ENCODE data around the gene OASL.

OASL gene

DNA sequence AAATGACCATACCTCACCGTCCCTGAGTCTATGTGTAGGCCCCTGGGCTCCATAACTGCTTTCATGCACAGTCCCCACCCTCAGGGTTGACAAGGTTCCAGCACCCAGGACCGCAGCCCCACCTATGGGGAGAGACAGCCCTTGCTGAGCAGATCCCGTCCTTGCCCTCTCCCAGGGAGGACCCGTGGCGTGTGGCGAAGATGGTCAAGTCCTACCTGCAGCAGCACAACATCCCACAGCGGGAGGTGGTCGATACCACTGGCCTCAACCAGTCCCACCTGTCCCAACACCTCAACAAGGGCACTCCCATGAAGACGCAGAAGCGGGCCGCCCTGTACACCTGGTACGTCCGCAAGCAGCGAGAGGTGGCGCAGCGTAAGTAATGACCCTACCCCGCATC, 50.4 kb downstream of the OASL start:
- no peak for DNase-seq

DNA sequence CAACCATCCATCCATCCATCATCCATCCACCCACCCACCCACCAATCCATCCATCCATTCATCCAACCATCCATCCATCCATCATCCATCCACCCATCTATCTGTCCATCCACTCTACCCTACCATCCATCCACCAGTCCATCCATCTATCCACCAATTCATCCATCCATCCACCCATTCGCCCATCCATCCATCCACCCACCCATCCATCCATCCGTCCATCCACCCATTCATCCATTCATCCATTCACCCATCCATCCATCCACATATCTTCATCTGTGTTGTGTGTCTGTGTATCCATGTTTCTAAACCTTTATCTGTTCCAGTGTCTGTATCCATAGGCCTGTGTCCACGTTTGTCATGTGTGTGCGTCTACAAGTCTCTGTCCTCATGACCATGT, 50.8 kb downstream of the OASL start:
- DNase-seq: no peak

DNA sequence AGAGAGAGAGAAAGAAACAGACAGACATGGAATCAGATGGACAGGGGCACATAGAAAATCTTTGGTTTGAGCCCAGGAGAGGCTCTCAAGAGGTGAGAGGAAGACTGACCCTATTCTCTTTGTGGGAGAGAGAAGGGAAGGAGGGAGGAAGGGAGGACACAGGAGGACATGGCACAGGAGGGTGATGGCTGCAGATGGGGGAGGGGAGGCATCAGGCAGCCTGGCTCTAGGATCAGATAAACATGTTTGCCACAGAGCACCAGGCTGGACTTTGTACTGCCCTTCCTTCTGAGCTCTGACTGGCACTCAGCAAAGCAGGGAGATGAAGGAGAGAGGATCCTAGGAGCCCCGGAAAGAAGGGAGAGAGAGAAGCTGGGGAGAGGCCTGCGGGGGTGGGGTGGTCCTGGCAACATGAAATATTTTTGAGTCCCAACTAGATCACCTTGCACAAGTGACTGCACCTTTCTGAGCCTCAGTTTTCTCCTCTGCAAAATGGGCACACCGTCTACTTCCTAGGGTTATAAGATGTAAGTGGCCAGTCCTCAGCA, 54.6 kb downstream of the OASL start:
- DNase-seq: no peak

DNA sequence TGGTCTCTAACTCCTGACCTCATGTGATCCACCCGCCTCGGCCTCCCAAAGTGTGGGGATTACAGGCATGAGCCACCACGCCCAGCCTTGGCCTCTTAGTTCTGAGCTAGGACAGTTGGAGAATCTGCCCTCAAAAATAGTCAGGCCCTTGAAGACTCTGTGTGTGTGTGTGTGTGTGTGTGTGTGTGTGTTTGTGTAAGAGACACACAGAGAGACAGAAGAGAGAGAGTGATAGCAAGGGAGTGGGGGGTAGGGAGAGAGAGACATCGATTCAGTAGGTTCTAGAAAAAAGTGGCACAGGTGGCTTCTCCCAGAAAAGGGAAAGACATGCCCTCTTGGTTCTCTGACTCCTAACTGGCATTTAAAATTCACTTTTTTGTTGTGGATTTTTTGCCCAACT, 55.3 kb downstream of the OASL start:
- no peak for DNase-seq

DNA sequence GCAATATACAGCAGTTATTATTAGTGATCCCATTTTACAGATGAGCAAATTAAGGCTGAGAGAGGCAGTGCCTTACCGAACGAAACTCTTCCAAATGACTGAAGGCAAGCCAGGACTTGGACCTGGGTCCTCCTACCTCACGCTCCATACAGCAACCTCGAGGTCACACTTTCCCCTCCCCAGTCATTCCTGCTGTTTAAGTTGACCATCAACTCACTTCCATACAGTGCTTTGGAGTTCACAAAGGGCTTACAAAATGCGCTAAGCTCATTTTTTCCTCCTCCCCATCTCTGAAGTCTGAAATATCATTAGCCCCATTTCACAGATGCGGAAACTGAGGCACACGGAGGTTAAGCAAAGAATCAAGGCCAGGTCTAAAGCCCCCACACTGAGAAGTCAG, 56.4 kb downstream of the OASL start:
- no peak for DNase-seq

DNA sequence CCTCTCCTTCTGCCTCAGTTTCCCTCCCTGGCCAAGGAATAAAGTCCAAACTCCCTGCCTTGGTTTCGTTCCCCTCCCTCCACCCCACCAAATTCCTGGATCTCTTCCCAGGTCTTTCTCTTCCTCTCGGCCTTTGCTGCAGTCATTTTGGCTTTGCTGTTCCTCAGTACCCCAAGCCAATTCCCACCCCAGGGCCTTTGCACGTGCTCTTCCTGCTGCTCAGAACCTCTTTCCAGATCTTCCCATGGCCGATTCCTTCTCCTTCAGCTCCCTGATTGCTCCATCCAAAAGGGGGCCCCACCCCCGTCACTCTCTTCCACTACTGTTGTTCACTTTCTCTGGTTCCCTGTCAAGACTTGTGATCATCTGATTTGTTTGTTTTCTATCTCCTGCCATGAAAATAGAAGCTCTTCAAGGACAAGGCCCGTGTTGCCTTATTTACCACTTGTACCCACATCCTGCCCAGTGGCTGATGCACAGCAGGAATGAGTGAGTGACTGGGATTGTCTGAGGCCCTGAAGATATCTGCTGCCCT, 57.6 kb downstream of the OASL start:
- no peak for DNase-seq

DNA sequence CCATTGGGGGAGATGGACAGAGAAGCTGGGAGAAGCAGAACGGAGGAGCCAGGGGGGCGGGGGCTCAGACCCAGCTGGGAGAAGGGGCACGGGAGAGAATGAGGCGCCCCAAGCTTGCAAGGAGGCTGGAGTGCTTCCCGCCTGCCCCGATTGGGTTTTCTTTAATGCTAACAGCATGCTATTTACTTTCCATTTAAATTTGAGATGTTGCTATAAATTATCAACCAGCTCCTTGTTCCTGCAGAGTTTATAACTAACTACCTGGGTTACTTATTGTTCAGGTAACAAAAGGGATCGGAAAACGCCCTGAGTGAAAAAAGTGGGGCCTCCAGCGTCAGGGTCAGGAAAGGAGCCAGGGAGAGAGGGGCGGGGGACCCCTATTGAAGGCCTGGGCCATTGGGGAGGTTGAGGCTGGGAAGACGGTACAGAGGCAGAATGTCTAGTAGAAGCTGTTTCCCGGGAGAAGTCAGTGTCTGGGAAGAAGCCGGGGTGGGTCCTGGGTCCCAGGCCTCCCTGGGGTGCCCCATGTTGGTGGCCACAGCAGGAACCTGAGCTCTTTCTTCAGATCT, 58.2 kb downstream of the OASL start:
- DNase-seq: no peak

DNA sequence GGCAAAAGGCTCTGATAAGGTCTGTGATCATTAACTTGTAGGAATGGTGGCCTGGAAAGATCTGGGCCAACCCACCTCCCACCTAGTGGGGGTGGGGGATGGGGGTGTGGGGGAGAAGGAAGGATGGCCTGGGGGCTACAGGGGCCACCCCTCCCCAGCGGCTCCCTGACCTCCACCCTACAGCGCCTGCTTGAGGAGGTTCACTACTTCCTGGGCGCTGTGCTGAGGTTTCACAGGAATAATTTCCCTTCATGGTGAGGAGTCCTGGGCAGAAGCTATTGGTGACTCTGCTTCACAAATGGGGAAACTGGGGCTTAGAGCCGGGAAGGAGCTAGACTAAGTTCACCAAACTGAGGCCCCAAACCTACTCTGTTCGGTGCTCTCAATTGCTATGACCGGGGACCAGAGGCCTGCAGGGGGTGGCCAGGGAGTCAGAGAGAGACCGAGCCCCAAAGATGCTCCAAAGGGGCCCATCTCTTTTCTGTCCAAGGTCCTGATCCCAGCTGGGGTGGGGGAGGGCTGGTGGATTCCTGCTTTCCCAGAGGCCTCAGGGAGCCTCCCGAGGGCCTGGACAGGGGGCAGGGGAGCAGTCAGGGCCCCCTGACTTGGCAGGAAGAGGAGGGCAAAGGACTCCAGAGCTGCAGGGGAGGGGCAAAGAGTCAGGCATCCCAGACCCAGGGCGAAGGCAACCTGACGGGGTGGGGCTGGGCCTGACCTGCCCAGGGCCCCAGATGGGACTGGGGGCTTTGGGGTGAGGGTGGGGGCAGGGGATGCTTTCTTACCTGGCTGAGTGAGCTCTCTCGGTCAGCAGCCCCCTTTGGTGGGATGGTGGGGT, 59.0 kb downstream of the OASL start:
- DNase-seq: no peak

DNA sequence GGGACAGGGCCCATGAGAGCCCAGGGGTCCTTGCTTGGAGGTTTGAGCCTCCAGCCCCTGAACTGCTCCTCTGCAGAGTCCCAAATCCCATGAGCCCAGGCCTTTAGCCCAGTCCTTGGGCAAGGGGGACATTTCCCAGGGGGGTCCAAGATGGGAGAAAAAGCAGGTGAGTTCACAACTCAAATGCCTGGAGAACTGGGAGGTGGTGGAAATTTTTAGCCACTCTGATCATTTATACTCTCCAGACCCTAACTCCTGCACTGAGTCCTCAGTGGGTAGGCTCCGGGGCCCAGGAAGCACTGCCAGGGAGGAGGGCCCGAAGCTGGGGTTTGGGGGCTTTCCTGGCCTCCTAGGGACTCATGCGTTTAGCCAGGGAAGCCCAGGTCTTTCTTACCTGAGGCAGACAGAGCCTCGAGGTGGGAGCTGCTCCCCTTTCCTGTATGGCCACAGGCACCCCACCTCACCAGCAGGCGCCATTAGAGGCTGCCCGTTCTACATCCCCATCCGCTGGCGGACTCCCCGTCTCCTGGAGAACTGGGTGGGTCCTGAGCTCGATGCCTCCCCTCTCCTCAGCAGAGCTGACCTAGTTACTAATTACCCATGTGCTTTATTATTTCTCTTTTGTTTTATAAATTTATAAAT, 59.7 kb downstream of the OASL start:
- no peak for DNase-seq

DNA sequence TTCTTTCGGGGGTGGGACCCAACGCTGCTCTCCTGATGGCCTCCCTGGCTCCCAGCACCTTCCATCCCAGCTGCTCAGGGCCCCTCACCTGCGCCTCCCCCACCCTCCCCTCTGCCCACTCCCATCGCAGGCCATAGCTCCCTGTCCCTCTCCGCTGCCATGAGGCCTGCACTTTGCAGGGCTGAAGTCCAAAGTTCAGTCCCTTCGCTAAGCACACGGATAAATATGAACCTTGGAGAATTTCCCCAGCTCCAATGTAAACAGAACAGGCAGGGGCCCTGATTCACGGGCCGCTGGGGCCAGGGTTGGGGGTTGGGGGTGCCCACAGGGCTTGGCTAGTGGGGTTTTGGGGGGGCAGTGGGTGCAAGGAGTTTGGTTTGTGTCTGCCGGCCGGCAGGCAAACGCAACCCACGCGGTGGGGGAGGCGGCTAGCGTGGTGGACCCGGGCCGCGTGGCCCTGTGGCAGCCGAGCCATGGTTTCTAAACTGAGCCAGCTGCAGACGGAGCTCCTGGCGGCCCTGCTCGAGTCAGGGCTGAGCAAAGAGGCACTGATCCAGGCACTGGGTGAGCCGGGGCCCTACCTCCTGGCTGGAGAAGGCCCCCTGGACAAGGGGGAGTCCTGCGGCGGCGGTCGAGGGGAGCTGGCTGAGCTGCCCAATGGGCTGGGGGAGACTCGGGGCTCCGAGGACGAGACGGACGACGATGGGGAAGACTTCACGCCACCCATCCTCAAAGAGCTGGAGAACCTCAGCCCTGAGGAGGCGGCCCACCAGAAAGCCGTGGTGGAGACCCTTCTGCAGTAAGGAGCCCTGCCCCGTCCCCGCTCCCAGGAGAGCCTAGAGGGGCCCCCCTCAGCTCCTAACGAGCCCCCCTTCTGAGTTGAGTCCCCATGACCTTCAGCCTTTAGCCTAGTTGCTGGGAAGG, 60.5 kb downstream of the OASL start, which contains the start of gene HNF1A:
TSS of gene HNF1A (plus strand) at position 248 of the 924 bp plus-strand sequence. CDS start at position 474, 226 bp downstream.
- no peak for DNase-seq

DNA sequence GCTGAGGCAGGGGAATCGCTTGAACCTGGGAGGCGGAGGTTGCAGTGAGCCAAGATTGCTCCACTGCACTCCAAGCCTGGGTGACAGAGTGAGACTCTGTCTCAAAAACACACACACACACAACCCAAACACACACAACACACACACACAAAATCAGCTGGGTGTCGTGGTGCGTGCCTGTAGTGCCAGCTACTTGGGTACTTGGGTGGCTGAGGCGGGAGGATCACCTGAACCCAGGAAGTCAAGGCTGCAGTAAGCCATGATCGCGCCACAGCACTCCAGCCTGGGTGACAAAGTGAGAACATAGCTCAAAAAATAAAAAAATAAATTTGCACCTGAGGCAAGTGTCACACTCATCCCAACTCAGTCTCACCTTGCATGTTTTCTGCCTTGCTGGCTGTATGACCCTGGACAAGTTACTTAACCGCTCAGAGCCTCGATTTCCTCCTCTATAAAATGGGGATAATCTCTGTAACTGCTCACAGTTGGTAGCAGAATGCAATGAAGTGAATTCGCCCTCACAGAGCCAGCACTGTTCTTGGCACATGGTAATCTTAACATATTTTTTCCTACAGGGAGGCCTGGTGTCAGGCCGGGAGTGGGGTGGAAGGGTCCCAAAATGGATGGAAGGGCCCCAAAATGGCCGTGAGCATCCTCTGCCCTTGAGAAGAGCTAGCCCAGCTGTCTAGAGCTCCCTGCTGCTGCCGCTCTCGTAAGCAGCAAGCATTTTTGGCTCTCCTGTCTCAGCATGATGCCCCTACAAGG, 61.3 kb downstream of the OASL start:
- no peak for DNase-seq

DNA sequence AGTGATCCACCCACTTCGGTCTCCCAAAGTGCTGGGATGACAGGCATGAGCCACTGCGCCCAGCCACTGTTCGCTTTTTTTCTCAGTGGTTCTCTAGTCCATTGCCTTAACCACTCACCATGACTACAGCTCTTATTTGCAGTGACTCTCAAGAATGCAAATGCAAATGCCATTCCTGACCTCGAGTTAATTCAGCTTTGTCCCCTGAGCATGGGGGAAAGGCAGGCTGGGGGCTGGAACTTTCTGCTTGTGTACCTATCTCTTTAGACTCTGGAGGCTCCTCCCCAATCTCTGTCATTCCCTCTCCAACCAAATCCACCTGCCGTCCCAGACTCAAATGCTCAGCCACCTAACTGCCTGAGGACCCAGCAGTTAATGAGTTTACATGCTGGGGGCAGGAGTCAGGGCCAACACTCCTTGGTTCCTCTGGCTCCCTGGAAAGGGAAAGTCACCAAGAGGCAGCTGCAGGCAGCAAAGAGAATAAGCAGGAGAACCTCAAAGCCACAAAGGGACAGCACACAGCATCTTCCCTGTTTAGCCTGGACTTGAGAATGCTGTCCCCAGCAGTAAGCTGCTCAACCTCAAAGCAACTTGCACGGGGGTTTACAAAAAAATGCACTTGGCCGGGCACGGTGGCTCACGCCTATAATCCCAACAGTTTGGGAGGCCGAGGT, 66.0 kb downstream of the OASL start:
- no peak for DNase-seq

DNA sequence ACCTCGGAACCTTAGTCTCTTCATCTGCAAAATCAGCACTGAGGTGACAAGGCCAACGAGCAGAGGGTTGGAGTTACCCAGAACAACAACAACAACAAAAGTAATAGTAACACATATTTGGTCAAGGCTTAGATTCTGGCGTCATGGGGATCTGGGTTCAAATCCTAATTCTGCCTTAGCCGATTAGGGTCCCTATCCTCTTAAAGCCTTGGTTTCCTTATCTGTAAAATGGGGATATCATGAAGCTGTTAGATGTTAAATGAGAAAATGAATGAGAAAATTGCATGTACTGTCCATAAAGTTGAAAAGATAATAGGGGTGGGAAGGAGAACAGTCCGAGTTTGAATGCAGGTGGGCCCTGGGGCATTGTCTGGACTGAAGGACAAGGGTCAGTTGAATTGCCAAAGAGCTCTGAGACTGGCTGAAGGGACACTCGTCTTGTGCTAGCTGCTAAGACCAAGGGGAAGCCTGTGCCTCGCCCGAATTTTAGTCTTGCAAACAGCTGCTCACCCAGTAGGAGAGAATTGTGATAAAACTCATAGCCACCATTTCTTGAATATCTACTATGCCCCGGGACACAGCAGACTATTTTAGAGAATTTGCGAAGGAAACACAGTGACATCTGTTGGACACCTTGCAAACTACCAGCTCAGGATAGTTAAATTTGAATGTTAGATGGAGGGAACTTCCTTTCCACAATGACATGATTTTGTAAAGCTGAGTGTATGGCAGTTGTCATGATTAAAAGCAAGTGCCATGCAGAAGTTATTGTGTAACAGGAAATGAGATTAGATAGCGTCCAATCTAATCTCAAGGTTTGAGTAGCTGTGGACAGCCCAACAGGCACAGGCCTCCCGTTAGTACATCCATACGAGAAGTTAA, 67.5 kb downstream of the OASL start:
- no peak for DNase-seq

DNA sequence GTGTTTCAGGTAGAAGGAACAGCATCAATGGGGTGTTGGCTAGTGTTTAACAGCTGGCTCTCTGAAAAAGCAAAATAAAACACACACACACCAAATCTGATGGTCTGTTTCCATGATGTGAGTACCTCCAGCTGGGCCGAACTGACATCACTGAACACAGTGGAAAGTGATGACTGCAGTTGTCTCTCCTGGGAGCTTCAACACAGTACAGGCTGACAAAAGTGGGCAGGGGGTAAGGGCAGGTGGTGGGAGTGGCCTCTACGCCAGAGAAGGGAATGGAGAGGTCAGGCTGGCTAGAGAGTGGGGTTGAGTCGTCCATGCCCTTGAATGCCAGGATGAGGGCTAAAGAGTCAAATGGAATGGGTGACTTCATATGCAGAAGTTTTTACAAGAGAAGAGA, 68.7 kb downstream of the OASL start:
- DNase-seq: no peak

Data from activated effector memory CD4-positive, alpha-beta T cell treated with anti-CD3 and anti-CD28 coated beads, Interleukin-2, amount 50 U/mL, for 16 hours (primary cell).